Colonic mucosa (tissue), 4 donors: ENCODE measurements around the gene LBP. TPM values are rescaled to one million over a fixed set of nuclear protein-coding genes. Genes with fewer than 3 reads are reported as not detected.
A peak's percentile ranks its signal among the peaks of the same experiment; 100 is the strongest.

Experiments
- DNase-seq: peaks from one replicate; pipeline ENCODE4 v3.0.0-alpha.2; 2020
- H3K27ac ChIP-seq: fragments of 200-600 bp; one replicate; pipeline ENCODE4 v1.8.0; 2021
- H3K27me3 ChIP-seq: fragments of 200-600 bp; one replicate; pipeline ENCODE4 v1.8.0; 2021
- H3K36me3 ChIP-seq: fragments of 200-600 bp; one replicate; pipeline ENCODE4 v1.8.0; 2021
- H3K4me1 ChIP-seq: fragments of 200-600 bp; one replicate; pipeline ENCODE4 v1.8.0; 2021; ENCODE audit warnings: mild to moderate bottlenecking
- H3K4me3 ChIP-seq: fragments of 200-600 bp; one replicate; pipeline ENCODE4 v1.8.0; 2021
- H3K9ac ChIP-seq, 2 donors: one replicate each; pipeline ENCODE4 v1.7.0; 2013; ENCODE audit warnings: control low read depth in 2 of 2, low read depth in 2 of 2, low read length in 2 of 2
- H3K9me3 ChIP-seq: fragments of 200-600 bp; one replicate; pipeline ENCODE4 v1.8.0; 2021
- CTCF ChIP-seq: fragments of 200-600 bp; IDR thresholded peaks from one replicate; pipeline ENCODE4 v1.8.0; 2022; ENCODE audit warnings: antibody characterized with exemption, mild to moderate bottlenecking
- intact Hi-C: fragments of 100-400 bp; cut with DNase I; formaldehyde crosslinking; loops from one replicate; pipeline ENCODE4 v1.14.1; 2022
- total RNA-seq, 2 donors: library from RNA; stranded (reverse); fragmentation: NEBNext Ultra II Directional in 1 of 2; extraction: Animal tissue kit (Norgen Biotek cat#: 25700) in 1 of 2; gene quantifications; one replicate each; pipeline ENCODE4 v1.2.1, GENCODE V29; 2021
- donor health status: healthy.
- donor health status: DM: no; HTN: no; CAD: no.
- donor health status: DM: no; HTN: no; CAD: no.

Gene LBP
- total RNA-seq, 2 donors from 2014 or later, result 0.32 TPM; not detected in 1

GRCh38 chr20:38301309-38301708, 45.0 kb upstream of the LBP start:
- no peak overlapping the region for H3K27ac ChIP-seq
- H3K36me3 ChIP-seq, result no peaks in the 10 kb centered on the region
- H3K9ac ChIP-seq, result no peak overlapping the region
- DNase-seq, result no peak
- no peak for TF ChIP-seq CTCF
- H3K4me1 ChIP-seq, result no peaks in the 10 kb centered on the region
- H3K4me3 ChIP-seq, result no peak overlapping the region
- H3K9me3 ChIP-seq, result no peaks in the 10 kb centered on the region
- H3K27me3 ChIP-seq, result no peaks in the 10 kb centered on the region
- intact Hi-C loops, result no loop called here

- H3K27ac ChIP-seq, result no peak overlapping the region
- no peak for TF ChIP-seq CTCF
- H3K4me1 ChIP-seq, result no peaks in the 10 kb centered on the region
- H3K36me3 ChIP-seq, result no peaks in the 10 kb centered on the region
- H3K4me3 ChIP-seq, result no peak overlapping the region
- intact Hi-C loops, result no loop called here
- no peak for DNase-seq
- H3K9ac ChIP-seq, result no peak overlapping the region
- no peaks in the 10 kb centered on the region for H3K27me3 ChIP-seq
- no peaks in the 10 kb centered on the region for H3K9me3 ChIP-seq
Observed at GRCh38 chr20:38302786-38303185, 43.5 kb upstream of the LBP start.

- H3K4me1 ChIP-seq, result no peaks in the 10 kb centered on the region
- no peak for TF ChIP-seq CTCF
- H3K4me3 ChIP-seq, result no peak within 1 kb of the TSS
- no peaks in the 10 kb centered on the region for H3K9me3 ChIP-seq
- H3K27ac ChIP-seq, result no peak within 1 kb of the TSS
- intact Hi-C loops, result no loop called here
- no peaks in the 10 kb centered on the region for H3K36me3 ChIP-seq
- no peak within 1 kb of the TSS for H3K9ac ChIP-seq
- no peaks in the 10 kb centered on the region for H3K27me3 ChIP-seq
- DNase-seq, result no peak
Observed at GRCh38 chr20:38303908-38304379, 42.3 kb upstream of the LBP start, which contains the start of gene BPI. Gene BPI (plus strand): TSS chr20:38304156. CDS start chr20:38304224, 68 bp downstream.

GRCh38 chr20:38304845-38305447, 41.3 kb upstream of the LBP start:
- H3K9ac ChIP-seq, result no peak overlapping the region
- H3K27ac ChIP-seq, result no peak overlapping the region
- H3K36me3 ChIP-seq, result no peaks in the 10 kb centered on the region
- no peaks in the 10 kb centered on the region for H3K4me1 ChIP-seq
- TF ChIP-seq CTCF, result no peak
- H3K4me3 ChIP-seq, result no peak overlapping the region
- peak; percentile 33 for DNase-seq
- H3K27me3 ChIP-seq, result no peaks in the 10 kb centered on the region
- H3K9me3 ChIP-seq, result no peaks in the 10 kb centered on the region
- intact Hi-C loops, result no loop called here

GRCh38 chr20:38305541-38305940, 40.7 kb upstream of the LBP start:
- Histone ChIP-seq H3K27me3 (no peaks in the 10 kb centered on the region), H3K9me3 (no peaks in the 10 kb centered on the region), H3K27ac (no peak overlapping the region), H3K9ac (no peak overlapping the region), H3K36me3 (no peaks in the 10 kb centered on the region), H3K4me3 (no peak overlapping the region), H3K4me1 (no peaks in the 10 kb centered on the region)
- DNase-seq, result no peak
- no peak for TF ChIP-seq CTCF
- intact Hi-C loops, result no loop called here
